Inflammatory macrophage treated with lipopolysaccharide for 1 hour (primary cell): ENCODE measurements around the gene DGKZ.

Experiments used
- DNase-seq, 2 donors: peaks; one replicate each; pipeline ENCODE4 v3.0.0-alpha.2; 2020 to 2022

The DGKZ gene

DNA sequence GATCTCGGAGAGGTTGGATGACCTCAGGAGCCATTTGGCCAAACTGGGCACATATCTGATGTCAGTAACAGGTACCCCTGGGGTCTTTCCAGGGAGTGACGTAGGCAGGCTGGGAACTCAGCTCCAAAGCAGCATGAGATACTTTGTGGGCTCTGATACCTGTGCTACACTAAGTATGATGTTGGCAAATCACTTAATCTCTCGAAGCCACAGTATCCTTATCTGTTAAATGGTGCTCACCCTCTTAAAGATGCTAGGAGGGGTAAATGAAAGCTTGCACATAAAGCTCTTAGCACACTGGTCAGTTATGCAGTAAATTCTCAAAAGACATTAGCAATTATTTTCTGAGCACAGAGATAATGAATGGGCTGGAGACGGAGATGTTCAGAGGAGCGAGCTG lies 17.1 kb upstream of the DGKZ start:
- no peak for DNase-seq

DNA sequence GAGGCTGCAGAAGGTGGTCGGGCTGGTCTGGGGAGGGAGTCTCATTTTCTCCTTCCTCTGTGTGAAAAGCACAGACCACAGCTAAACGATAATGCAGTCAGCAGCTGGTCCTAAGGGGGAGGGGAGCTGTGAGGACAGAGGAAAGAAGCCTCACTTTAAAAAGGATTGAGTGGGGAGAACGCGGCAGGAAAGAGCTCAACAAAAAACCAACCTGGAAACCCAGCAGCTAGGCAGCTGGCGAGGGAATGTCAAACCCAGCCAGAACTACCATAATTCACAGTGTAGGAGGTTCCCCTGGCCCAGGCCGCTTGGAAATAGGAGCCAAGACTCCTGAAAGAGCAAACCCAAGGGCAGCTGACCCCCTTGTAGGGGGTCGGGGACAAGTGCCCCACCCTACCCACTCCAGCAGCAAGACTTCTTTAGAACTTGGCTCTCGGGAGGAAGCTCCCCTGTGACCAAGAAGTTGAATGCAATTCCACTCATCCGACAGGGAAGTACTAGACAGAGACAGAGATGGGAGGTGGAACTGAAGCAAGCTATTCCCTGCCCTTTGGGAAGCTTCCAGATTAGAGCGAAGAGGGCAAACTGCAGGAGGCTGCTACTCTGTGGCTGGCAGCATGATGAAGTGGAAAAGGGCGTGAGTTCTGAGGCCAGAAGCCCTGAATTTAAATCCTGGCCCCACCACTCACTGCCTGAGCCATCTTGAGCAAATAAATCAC lies 16.5 kb upstream of the DGKZ start:
- DNase-seq, result no peak

DNA sequence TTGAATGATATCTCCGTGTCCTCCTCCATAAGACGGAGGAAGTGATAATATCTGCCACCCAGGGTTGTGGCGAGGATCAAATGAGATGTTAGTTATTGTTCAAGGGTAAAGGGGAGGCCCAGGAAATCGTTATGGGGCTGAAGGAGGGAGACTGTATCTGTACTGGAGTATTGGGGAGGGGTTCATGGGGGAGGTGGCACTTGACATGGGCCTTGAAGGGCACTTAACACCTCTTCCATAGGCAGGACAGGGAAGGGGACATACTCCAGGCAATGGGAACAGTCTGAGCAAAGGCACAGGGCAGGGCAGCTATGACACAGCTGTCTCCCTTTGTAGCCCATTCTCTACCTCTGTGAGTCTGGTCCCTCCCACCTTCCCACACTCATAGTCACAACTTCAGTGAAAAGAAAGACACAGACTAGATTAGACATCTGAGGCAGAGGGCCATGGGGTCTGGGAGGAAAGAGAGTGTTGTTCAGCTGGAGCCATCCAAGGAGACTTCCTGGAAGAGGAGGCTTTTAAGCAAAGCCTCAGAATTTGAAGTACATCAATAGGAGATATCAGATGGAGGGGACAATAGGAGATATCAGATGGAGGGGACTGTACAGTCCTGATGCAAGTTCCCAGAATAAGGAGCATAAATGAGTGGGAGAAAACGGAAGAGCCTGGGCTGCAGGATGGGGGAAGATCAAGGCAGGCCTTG lies 15.8 kb upstream of the DGKZ start:
- no peak for DNase-seq

DNA sequence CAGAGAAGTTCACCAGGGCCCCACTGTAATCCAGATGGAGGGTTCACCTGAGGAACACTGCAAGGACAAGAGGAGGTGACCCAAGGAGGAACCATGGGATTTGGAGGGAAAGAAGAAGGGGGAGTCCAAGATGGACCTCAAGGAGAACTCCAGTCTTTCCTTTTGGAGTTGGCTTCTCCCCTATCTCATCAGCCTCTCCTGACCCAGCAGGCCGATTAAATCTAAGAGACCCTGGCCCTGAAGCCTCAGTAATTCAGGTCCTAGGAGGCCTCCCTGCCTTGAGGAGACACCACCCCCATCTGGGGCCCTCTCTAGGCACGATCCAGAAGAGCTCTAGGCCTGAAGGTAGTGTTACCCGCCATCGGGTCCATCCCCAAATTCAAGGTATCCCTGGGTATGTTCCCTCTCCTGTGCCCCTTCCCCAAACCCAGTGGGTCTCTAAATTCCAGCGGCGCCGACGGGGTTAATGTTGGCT lies 15.1 kb upstream of the DGKZ start:
- no peak for DNase-seq

DNA sequence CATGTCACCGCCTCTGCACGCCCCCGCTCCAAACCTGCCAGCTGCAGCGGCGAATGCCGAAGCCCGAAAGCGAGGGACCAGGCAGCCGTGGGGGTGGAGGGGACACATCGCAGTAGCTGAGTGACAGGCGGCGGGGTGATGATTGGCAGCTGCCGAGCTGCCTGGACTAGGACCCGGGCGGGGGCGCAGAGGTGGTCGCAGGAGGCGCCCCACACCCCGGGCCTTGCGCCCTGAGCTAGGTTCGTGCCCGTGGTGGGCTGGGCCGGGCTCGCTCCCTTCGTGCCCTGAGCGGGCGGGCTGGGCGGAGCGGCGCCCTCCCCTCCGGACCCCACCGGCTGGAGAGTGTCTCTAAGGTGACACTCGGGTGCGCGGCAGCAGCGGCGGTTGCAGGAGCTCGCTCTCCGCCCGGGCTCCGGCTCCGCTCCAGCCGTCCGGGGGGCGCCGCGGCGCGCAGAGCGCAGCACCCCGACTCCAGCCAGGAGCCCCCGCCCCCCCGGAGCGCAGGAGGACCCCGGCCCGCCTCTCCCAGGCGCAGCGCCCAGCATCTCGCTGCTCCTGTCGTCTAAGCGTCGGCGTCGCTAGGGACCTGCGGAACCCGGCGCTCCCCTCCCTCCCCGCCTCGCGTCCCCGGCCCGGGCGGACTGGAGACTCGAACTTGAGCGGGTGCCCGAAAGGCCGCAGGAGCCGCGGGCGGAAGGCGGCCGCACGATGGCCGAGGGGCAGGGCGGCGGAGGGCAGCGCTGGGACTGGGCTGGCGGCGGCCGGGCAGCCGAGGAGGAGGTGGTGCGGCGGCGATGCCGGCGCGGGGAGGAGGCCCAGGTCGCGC lies 14.5 kb upstream of the DGKZ start:
- no peak for DNase-seq

DNA sequence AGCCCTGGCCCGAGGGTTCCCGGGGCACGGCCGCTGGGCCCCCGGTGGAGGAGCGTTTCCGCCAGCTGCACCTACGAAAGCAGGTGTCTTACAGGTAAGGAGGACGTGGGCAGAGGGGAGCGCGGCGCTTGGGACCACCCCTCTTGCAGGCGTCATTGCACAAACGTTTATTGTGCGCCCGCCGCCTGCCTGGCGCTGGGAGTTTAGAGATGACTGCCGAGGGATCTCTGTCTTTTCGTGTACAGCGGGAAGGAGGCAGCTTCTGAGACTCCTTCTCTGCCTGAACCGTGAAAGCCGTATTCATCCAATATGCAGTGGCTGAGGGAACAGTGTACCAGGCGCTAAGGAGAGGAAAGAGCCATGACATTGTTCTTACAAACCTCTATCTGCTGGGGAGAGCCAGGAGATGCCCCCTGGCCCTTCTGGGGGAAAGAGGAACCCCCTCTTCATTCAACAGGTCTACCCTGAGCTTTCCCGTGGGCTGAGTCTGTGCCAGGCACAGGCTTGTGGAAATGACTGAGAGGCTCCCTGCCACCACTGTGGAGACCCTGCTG lies 13.8 kb upstream of the DGKZ start:
- no peak for DNase-seq

DNA sequence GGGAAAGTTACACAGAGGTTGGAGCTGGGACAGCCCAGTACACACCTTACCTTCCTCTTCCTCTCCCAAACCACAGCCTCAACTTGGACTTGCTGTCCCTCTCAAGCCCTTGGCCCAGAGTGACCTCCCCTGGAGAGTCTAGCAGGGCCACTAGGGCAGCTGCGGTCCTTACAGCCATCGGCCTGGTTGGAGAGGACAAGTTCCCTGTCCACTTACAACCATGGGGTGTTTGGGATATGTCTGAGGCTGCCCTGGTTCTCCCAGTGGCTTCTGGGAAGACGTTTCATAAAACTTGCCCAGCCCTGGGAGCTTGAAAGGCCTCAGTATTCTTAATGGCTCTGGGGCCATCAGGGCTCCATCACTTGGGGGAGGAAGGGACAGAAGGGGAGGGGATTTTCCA lies 13.1 kb upstream of the DGKZ start:
- DNase-seq, result no peak

DNA sequence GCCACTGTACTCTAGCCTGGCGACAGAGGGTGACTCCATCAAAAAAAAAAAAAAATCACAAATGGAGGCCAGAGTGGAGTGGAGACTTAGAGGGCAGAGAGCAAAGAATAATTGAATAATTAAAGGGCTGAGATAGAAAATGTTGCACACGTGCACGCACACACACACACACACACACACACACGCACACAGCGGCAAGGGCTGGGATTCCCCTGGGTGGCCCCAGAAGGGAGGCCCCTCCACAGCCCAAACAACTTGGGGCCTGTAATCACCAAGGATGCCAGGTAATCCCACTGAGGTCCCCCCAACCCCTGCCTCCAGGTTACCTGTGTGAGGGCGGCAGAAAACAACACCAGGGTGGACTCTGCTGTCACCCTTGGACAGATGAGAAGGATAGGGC lies 12.0 kb upstream of the DGKZ start:
- no peak for DNase-seq

DNA sequence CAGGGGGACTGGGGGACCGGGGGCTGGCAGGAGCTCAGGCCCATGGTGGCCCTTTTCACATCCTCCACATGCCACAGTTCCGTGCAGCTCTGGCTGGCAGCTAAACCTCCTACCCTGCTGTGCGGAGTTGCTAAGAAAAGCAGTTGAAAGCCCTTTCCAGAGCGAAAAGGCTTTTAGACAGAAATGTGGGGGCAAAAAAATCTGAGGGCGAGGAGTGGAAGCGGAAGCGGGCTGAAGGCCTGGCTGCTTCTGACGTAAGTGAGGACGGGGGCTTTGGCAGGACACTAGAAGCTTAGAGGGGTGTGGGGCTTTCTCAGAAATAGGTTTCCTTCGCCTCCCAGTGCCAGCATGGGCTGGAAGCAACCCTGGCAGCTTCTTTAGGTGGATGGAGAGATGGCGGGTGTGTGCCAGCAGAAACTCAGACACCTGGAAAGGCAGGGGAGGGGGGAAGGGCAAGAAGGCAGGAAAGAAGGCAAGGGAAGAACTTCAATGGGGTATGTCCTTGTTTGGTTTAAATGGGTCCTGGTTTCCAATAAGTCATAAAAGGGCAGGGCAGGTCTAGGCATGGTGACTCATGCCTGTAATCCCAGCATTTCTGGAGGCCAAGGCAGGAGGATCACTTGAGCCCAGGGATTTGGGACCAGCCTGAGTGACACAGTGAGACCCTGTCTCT lies 11.2 kb upstream of the DGKZ start:
- DNase-seq, result no peak

DNA sequence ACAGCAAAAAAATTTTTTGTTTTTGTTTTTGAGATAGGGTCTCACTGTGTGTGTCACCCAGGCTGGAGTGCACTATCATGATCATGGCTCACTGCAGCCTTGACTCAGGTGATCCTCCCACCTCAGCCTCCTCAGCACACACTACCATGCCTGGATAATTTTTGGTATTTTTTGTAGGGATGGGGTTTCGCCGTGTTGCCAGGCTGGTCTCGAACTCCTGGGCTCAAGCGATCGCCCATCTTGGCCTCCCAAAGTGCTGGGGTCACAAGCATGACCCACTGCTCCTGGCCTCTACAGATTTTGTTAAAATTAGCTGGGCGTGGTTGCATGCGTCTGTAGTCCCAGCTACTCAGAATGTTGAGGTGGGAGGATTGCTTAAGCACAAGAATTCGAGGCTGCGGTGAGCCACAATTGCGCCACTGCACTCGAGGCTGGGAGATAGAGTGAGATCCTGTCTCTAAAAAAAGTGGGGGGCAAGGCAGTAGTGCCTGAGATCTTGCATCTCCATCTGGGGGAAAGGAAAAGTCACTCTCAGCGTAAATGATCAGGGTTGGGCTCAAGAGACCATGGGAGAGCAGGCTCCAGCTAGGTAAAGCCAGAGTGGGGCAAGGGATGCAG lies 10.6 kb upstream of the DGKZ start:
- DNase-seq, result peak; percentile 80 to 83

DNA sequence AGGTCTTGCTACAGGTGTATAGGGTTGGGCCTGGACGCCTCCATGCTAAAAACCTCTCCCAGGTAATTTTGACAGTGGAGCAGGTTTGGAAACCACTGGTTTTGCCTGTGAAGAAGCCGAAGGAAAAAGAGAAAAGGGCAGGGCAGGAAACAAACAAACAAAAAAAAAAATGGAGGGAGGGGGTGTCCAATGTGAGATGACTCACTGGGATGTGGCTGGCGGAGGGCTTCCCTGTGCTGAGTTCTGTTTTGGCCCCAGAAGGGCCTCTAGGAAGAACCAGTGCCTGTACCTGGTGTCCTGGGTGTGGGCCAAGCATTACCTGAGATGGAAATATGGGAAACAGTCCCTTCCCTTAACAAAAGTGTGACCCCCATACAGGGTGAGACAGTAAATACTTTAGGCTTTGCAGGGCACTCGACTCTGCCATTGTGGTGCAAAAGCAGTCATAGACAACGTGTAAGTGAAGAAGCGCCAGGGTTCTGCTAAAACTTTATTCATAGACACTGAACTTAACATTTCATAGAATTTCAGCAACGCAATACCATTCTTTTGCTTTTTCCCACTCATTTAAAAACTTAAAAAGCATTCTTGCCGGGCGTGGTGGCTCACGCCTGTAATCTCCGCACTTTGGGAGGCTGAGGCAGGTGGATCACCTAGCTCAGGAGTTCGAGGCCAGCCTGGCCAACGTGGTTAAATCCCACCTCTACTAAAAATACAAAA lies 9.5 kb upstream of the DGKZ start:
- DNase-seq, result no peak

DNA sequence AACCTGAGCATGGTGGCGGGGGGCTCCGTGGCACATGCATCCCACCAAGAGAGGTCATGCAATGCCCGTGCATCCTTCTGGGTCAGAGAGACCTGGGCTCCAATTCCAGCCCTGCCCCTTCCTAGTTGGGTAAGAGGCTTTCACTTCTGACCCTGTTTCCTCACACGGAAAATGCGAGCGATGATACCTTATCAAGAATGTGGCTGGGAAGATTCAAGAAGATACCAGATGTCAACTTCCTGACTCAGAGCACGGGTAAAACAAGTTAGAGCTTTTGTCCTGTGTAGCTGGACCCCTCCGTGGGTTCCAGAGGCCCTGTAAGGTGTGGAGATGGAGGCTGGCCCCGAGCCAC lies 8.7 kb upstream of the DGKZ start:
- no peak for DNase-seq

DNA sequence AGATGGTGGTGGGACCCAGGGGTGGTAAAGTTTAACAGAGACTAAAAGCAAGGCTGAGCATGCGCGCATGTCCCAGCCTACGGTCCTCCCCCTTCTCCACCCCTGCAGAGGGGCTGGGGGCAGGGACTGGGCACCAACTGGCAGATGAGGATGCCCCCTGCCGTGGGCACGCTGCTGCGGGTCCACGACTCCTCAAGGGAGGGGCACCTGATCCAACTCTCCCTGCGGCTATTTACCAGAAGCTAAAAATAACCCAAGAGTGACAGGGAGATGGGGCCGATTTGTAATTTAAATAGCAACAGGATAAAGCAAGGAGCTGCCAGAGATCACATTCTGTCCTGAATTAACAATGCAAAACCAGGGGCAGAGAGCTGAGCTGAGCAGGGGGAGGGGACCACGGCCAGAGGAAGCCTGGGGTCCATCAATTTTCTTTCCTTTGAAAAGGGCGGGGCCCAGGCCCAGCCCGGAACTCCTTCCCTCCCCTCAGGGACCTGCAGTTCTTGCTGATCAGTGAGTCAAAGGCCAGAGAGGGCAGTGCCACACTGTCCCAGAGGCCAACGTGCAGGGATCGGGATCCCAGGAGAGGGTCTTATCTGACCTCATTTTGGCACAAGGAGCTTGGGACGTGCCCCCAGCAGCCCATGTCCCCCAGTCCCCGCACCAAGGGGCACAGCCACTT lies 8.1 kb upstream of the DGKZ start:
- DNase-seq, result no peak

DNA sequence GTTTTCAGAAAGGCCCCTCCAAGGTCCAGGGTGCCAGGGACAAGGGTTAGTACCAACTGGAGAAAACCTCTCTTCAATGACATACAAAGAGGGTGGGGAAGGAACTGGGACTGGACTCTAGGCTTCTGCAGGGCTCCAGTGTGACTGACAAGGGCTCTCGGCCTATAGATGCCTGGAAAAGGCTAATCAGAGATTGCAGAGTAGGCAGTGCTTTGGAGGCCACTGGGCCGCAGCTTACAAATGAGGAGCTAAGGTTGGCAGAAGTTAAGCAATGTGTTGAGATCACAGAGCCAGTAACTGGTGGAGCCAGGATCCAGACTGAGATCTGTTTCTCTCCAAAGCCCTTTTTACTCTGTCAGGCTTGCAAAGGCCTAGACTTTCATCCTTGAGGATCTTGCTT lies 7.4 kb upstream of the DGKZ start:
- DNase-seq, result peak; percentile 51 to 73

DNA sequence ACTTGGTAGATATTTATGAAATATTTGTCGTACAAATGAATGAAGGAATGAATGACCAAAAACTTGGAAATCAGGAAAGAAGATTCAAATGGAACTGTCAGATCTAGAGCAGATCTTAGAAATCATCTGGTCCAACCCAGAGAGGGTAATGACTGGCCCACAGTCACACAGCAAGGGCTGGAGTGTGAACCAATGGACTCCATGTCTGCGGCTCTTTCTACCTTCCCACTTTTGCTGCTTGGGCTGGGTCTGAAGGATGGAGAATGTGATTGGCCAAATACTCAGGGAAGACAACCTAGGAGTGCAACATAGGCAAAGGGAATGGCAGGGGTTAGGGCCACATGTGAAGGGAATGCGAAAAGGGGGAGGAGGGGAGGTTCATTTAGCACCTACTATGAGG lies 5.8 kb upstream of the DGKZ start:
- no peak for DNase-seq

DNA sequence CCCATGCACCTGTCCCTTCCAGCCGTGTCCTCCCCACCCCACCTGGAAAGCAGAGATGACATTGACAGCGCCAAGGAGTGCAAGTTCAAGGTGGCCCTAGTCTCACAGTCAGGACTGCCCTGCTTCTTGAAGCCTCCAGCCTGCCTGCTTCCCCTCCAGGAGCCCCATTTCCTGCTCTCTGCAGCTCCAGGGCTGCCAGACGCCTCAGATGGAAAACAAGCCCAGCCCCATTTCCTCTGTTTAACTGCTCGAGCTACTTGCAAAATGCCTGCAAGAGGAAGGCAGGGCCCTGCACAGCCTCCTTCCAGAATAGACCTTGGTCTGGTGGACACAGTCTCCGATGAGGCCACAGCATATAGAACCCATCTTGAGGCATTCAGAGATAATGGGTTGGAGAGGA lies 5.0 kb upstream of the DGKZ start:
- peak in 1 of 2 donors; percentile 40 for DNase-seq

DNA sequence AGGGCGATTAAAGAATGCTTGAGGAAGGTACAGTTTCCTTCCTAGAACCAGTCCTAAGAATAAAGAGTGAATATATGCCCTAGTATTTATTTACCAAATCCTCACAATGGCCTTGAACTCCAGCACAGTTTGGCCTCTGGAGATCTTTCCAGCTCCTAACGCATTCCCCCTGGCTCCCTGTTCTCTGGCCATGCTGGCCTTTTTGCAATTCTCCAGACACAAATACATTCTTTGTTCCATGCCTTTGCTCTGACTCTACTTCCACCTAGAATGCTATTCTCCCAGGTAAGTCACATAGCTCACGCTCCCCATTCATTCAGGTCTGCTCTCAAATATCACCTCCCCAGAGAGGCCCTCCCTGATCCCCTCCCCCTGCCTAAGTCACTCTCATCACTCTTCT lies 3.7 kb upstream of the DGKZ start:
- no peak for DNase-seq

DNA sequence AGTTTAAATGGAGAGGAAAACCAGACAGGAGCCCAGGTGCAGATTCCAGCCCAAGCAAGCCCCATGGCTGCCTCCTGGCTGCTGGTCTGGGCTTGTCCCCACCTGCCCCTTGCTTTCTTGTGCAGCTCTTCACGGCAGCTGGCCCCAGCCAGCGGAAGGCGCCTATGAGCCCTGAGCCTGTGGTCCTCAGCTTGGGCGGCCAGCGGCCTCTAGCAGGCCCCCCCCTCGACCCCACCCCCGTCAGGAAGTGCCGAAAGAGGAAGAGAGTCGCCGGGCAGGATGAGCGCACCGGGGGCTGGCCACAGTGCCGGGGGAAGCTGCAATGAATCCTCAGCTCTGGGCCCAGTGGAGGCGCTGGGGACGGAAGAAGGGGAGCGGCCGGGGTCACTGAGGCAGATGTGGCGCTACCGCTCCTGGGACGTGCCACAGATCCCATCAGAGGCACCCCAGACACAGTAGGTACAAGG lies 2.1 kb upstream of the DGKZ start:
- peak; percentile 59 to 64 for DNase-seq

DNA sequence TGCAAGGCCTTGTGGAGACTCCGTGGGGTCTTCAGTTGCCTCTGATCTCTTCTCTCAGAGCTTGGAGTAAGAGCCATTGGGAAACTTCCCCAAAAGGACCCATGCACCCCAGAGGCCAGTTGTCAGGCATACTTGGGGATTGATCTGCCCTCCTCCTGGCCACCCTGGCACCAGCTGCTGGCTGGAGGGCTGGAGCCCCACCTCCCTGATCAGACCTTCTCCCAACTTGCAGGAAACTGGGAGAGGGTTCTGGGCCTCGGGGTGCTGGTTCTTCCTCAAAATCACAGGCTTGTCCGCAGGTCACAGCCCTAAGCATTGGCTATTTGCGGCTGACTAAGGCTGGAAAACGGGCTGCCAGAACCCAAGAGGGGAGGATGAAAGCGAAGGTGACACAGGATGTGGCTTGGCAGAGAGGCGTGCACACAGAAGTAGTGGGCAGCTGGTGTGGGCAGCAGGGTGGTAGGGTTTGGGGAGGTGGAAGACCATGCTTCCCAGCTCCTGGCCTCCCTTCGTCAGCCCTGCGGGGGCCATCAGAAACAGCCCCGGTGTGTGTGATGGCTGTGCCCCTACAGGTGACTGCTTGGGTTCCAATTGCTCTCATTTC lies 1.3 kb upstream of the DGKZ start:
- peak in 1 of 2 donors; percentile 55 for DNase-seq

DNA sequence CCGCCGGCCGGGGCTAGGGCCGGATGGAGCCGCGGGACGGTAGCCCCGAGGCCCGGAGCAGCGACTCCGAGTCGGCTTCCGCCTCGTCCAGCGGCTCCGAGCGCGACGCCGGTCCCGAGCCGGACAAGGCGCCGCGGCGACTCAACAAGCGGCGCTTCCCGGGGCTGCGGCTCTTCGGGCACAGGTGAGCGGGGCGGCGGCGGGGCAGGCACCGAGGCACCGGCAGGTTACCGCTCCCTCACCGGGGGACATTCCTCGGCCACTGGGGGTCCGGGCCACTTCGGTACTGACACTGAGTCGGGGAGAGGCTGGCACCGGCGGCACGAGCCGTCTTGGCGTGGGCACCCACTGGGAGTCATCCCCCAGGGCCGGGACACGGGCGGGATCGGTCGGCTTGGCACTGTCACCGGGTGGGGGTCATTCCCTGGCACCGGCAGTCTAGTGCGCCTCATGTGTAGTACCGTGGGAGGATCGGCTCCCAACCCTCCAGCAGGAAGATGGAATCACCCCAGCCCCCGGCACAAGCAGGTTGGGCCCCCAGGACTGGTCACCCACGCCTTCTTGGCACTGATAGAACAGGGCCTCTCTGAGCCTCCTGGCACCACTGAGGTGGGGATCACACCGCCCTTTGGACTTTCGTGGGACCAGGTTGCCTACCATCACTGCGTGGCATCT lies 511 bp downstream of the DGKZ start:
- DNase-seq, result no peak
